ENCODE data around the gene SMC6. TPM values are rescaled to one million over a fixed set of nuclear protein-coding genes. Genes with fewer than 3 reads are reported as not detected.

The SMC6 gene
- total RNA-seq, 4 donors from 2014 or later: 15.7 to 49.1 (median 36.2) TPM

DNA sequence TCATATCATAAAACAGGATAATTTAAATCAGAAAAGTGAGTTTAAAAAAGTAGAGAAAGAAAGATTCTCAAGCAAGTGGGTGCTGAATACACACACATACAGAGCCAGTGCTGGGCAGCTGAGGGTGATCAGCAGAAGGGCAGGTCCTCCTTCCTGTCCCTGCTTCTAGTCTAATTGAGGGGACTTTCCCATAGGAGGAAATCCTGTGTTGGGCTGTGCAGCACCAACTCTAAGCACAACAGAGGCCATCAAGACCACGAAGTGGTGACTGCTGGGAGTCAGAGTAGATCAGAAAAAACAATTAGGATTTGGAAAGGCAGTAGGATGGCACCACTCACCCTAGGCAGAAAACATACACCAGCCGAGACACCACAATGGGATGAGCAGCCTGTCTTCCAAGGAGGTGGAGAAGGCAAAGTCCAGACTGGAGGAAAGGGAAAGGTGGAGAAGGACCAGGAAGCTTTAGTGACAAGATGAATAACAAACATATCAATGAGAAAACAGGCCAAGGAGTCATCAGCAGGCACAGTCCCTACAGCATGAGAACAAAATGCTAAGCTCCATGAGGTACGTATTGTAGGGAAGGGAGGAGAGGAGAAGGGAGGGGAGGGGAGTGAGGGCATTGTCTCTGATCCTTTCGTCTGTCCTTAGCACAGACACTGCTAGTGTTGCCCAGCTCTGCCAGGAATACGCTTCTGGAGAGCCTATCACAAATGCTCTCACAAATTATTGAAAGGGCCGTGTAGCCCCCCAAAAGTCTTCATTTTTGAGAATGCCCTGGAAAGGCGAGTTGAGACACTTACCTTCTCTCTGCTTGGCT lies 45.9 kb upstream of the SMC6 start:
- DNase-seq: no peak
- H3K36me3 ChIP-seq: no peaks in the 10 kb centered on the region
- no peaks in the 10 kb centered on the region for H3K27me3 ChIP-seq
- H3K27ac ChIP-seq: peak overlapping the region in 3 of 4 donors; percentile 44 to 66 (median 66)
- H3K9me3 ChIP-seq: no peaks in the 10 kb centered on the region
- no peak overlapping the region for H3K4me3 ChIP-seq
- no peak for TF ChIP-seq POLR2A (IDR thresholded peaks at IDR 0.05)
- in situ Hi-C loops (cut with MboI; ENCODE audit: low pct_ligation_motif_present in 1 of 4, low pct_unique_long_range_greater_than_20kb in 1 of 4, low sequenced_read_pairs in 3 of 4) (no loop called here), intact Hi-C loops (cut with DNase I; ENCODE audit: low total_unique reads) (no loop called here)
- H3K4me1 ChIP-seq: peaks cover 0 to 54% (median 14%) of the 10 kb centered on the region in 4 donors
- WGBS, 2 donors (ENCODE audit: low coverage in 1 of 2): 54 to 75% methylated on average over 4 to 7 of the region's 7 CpGs

DNA sequence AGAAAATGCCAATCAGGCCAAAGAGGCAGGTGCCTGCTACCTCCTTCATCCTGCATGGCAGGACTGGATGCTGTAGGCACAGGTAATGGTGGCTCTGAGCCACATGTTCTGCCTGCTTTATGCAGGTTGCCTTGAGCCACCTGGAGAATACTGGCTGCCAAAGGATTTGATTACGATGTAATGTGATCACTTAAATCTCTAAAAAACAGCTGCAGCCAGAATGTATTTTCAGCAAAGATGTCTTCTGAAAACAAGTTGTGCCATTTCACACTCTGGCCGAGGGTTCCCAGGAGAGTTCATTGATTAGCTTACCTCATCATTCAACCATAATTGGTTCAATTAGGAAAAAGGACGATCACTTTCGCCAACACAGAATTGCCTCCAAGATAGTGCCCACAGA lies 44.7 kb upstream of the SMC6 start:
- WGBS, 2 donors (ENCODE audit: low coverage in 1 of 2): 81 to 90% methylated on average over 2 to 4 of the region's 4 CpGs
- TF ChIP-seq POLR2AphosphoS5 (IDR thresholded peaks at IDR 0.05): no peak
- no peak for TF ChIP-seq EP300 (IDR thresholded peaks at IDR 0.05; ENCODE audit: low read depth)
- TF ChIP-seq POLR2A (IDR thresholded peaks at IDR 0.05): no peak
- TF ChIP-seq, protein P1, sequence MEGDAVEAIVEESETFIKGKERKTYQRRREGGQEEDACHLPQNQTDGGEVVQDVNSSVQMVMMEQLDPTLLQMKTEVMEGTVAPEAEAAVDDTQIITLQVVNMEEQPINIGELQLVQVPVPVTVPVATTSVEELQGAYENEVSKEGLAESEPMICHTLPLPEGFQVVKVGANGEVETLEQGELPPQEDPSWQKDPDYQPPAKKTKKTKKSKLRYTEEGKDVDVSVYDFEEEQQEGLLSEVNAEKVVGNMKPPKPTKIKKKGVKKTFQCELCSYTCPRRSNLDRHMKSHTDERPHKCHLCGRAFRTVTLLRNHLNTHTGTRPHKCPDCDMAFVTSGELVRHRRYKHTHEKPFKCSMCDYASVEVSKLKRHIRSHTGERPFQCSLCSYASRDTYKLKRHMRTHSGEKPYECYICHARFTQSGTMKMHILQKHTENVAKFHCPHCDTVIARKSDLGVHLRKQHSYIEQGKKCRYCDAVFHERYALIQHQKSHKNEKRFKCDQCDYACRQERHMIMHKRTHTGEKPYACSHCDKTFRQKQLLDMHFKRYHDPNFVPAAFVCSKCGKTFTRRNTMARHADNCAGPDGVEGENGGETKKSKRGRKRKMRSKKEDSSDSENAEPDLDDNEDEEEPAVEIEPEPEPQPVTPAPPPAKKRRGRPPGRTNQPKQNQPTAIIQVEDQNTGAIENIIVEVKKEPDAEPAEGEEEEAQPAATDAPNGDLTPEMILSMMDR (IDR thresholded peaks at IDR 0.05): no peak
- no peak for DNase-seq

DNA sequence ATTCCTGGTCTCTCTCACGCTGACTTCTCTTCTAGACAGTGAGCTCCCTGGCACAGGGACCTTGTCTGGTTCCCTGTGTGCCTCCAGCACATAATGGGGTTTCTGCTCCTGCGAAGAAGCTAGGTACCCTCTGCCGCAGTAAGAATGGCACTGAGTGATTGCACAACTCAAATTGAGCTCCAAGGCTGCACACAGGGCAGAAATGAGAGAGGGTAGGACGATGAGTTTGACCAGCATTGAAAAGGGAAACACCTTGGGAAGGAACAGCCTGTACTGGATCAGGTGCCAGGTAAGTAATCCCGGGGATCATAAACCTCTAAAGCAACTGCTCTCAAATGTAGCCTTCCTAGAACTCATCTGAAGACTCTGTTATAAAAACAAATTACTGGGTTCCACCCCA lies 41.7 kb upstream of the SMC6 start:
- Histone ChIP-seq H3K36me3 (no peaks in the 10 kb centered on the region), H3K4me3 (no peak overlapping the region), H3K27me3 (no peaks in the 10 kb centered on the region), H3K9me3 (no peaks in the 10 kb centered on the region), H3K4me1 (peaks cover 0 to 37% (median 17%) of the 10 kb centered on the region in 4 donors), H3K27ac (peak overlapping the region in 3 of 4 donors; percentile 65 to 73 (median 72))
- TF ChIP-seq EP300 (IDR thresholded peaks at IDR 0.05; ENCODE audit: low read depth) (peak; percentile 44), POLR2AphosphoS5 (IDR thresholded peaks at IDR 0.05) (peak in 2 of 3 donors; percentile 18 to 72), POLR2A (IDR thresholded peaks at IDR 0.05) (no peak)
- TF ChIP-seq, protein P1 (IDR thresholded peaks at IDR 0.05): no peak
- intact Hi-C loops (cut with DNase I; ENCODE audit: low total_unique reads) (no loop called here), in situ Hi-C loops (cut with MboI; ENCODE audit: low pct_ligation_motif_present in 1 of 4, low pct_unique_long_range_greater_than_20kb in 1 of 4, low sequenced_read_pairs in 3 of 4) (no loop called here)
- 61 to 78% methylated on average over 5 of the region's 5 CpGs for WGBS, 2 donors (ENCODE audit: low coverage in 1 of 2)
- DNase-seq: peak; percentile 67

More for the DNA sequence above, 44.7 kb upstream of the SMC6 start:
- intact Hi-C loops (cut with DNase I; ENCODE audit: low total_unique reads) (no loop called here), in situ Hi-C loops (cut with MboI; ENCODE audit: low pct_ligation_motif_present in 1 of 4, low pct_unique_long_range_greater_than_20kb in 1 of 4, low sequenced_read_pairs in 3 of 4) (no loop called here)
- H3K27ac ChIP-seq: no peak overlapping the region
- no peaks in the 10 kb centered on the region for H3K9me3 ChIP-seq
- no peak overlapping the region for H3K4me3 ChIP-seq
- no peaks in the 10 kb centered on the region for H3K36me3 ChIP-seq
- peaks cover 0 to 54% (median 16%) of the 10 kb centered on the region in 4 donors for H3K4me1 ChIP-seq
- H3K27me3 ChIP-seq: no peaks in the 10 kb centered on the region

DNA sequence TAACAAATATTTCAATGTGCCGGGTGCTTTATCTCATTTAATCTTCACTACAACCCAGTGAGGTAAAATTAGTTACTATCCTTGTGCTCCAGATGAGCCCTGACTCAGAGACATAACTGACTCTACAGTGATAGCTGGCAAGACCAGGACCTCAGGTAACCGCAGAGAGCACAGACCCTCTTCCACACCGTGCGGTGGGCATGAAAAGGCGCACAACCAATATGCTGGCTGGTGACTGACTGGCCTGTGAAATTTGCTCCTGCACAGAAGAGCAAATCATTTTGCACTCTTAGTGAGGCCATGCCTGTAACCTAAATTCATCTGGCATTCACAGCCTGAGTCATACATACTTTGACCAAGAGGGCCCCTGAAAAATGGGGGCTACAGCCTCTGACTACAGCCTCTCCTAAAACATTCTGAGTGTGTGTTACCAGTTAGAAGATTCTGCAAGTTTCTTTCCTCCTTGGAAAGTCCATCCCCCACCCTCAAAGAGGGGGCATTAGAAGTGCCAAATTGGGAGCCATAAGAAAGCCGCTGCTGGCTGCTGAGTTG lies 40.3 kb upstream of the SMC6 start:
- peaks cover 0 to 25% (median 12%) of the 10 kb centered on the region in 4 donors for H3K4me1 ChIP-seq
- no peak overlapping the region for H3K4me3 ChIP-seq
- H3K27ac ChIP-seq: no peak overlapping the region
- no peak for DNase-seq
- no peak for TF ChIP-seq POLR2A (IDR thresholded peaks at IDR 0.05)
- TF ChIP-seq POLR2AphosphoS5 (IDR thresholded peaks at IDR 0.05): no peak
- TF ChIP-seq, protein P1 (IDR thresholded peaks at IDR 0.05): no peak
- no peak for TF ChIP-seq EP300 (IDR thresholded peaks at IDR 0.05; ENCODE audit: low read depth)
- intact Hi-C loops (cut with DNase I; ENCODE audit: low total_unique reads) (no loop called here), in situ Hi-C loops (cut with MboI; ENCODE audit: low pct_ligation_motif_present in 1 of 4, low pct_unique_long_range_greater_than_20kb in 1 of 4, low sequenced_read_pairs in 3 of 4) (no loop called here)
- WGBS, 2 donors (ENCODE audit: low coverage in 1 of 2): 13 to 77% methylated on average over 1 to 6 of the region's 6 CpGs
- H3K36me3 ChIP-seq: no peaks in the 10 kb centered on the region
- no peaks in the 10 kb centered on the region for H3K9me3 ChIP-seq
- H3K27me3 ChIP-seq: no peaks in the 10 kb centered on the region

Measured in transverse colon (tissue), 4 donors.